ENCODE results near the gene PTPN14.
"Not testable (repeated sequence)": the region's sequence is repeated elsewhere in the genome, so short reads cannot be mapped to it uniquely, and the experiment has no call there.

The PTPN14 gene

DNA sequence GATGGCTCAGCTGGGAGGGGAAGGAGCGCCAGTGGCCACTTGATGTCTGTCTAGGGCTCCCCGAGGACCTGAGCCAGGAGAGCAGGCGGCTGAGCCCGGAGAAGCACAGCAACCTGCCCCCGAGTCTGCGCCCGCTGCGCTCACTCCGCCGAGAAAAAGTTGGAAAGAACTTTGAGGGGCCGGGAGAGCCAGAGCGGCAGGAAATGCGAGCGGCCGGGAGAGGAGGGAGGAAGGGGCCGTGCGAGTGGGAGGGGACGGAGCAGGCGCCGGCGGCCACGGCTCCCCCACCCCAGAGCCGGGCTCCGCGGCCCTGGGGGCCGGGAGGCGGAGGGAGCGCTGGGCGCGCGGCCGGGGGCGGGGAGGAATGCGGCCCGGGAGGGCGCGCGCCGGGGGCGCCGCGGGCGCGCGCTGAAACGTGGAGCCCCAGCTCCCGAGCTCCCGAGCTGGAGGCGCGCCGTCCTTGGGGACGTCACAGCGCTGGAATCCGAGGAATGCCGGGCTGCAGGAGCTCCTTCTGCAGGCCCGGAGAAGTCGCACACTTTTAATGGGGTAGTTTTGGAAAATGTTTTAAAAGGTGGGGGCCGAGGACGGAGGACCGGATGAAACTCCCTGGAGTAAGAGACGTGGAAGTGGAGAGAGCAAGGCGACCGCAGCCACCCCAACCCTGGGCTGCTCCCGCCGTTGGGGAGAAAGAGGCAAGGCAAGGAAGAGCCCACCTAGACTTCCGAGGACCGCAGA is at the start of gene PTPN14:
PTPN14 (minus strand) TSS at position 167 of the 738 bp plus-strand sequence. CDS start 86,799 bp downstream, outside the sequence.
- peak in 1 of 2 experiments; percentile 45 for DNase-seq

DNA sequence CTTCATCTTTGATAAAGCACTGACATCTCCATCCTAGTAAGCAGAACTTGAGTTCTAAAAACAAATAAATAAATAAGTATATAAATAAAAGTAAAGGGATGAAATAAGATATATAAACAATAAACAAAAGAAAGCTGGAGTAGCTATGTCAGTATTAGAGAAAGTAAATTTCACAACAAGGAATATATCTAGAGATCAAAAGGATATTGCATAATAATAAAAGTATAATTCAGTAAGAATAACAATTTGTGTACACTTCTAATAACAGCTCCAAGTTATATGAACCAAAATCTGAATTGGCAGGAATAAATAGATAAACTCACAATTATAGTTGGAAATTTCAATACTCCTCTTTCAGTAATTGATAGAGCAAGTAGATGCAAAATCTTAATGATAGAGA is 41.8 kb upstream of the PTPN14 start:
- DNase-seq: no peak

DNA sequence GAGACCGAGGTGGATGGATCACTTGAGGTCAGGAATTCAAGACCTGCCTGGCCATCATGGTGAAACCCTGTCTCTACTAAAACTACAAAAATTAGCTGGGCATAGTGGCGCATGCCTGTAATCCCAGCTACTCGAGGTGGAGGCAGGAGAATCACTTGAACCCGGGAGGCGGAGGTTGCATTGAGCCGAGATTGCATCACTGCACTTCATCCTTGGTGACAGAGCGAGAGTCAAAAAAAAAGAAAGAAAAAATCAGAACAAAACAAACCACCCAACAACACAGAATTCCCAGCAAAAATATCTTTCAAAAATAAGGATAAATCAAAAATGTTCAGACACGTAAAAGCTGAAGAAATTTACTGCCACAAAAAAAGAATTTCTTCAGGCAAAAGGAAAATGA is 40.5 kb upstream of the PTPN14 start:
- DNase-seq: not testable (repeated sequence)

- DNase-seq: no peak
Observed at GRCh38 chr1:214590696-214591095, 39.3 kb upstream of the PTPN14 start.

DNA sequence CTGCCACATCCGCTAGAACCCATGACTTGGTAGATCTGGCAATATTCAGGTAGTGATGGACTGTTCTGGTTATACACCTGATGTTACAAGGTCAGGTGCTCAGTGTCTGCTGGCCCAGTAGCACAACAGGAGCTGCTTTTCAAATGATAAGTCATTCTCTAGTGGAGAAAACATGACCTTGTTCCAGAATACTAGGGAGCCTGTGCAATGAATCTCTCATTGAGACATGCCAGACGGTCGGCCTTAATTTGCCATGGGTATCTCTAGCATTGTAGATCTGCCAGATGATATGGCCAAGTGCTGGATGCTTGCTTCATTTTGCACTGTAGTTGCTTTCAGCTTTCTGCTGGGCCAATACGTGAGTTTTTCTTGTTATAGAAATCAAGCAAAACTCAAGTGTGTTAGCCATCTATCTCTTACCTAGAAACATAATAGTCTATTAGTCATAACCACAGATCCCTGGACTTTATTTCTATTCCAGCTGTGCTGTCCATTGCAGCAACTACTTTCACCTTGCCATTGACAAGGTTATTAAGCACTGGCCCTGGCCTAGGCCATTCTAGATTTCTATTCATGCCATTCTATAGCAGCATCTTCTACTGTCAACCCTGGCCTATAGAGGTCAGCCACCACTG is 37.7 kb upstream of the PTPN14 start:
- DNase-seq: no peak

- DNase-seq: no peak
Observed at GRCh38 chr1:214587165-214587564, 35.8 kb upstream of the PTPN14 start.

DNA sequence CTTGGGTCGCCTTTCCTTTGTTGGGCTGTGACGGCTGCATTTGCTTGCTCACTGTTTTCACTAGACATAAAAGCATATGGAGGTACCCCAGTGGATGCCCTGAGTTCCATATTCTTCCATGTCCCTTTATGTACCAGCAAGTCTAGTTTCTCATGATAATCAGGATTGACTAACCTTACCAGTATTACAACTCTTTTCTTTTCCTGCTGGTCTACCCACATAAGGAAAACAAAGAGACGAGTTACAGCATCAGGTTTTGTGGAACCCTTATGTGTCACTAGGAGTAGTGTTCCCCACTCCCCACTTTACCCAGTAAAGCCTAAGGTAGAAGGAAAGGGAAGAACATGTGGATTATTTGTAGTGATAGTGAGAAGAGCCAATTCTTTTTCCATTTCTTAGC is 35.2 kb upstream of the PTPN14 start:
- DNase-seq: no peak

GRCh38 chr1:214584805-214585766 is 33.7 kb upstream of the PTPN14 start:
- peak; percentile 68 to 75 for DNase-seq

DNA sequence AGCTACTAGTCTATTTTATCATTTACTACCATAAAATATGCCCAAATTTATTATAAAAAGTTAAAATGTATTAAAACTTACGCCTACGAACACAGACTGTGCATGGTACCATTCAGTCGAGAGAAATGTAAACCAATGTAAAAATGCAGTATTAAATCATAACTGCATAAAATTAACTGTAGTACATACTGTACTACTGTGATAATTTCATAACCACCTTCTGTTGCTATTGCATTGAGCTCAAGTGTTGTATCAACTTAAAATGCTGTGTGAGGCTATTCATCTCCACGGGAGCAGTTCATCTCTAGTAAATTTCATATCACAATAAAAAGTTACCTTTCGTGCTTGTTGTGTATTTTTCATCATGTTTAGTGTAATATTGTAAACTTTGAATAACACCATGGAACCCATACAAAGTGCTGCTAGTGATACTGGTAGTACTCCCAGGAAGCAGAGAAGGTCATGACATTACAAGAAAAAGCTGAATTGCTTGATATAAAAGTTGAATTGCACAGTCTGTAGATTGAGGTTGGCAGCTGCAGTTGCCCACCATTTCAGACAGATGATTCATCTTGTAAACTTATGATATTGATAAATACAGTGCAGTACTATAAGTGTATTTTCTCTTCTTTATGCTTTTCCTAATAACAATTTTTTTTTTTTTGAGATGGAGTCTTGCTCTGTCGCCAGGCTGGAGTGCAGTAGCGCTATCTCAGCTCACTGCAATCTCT is 32.6 kb upstream of the PTPN14 start:
- DNase-seq: no peak

GRCh38 chr1:214583113-214583512 is 31.7 kb upstream of the PTPN14 start:
- DNase-seq: no peak

DNA sequence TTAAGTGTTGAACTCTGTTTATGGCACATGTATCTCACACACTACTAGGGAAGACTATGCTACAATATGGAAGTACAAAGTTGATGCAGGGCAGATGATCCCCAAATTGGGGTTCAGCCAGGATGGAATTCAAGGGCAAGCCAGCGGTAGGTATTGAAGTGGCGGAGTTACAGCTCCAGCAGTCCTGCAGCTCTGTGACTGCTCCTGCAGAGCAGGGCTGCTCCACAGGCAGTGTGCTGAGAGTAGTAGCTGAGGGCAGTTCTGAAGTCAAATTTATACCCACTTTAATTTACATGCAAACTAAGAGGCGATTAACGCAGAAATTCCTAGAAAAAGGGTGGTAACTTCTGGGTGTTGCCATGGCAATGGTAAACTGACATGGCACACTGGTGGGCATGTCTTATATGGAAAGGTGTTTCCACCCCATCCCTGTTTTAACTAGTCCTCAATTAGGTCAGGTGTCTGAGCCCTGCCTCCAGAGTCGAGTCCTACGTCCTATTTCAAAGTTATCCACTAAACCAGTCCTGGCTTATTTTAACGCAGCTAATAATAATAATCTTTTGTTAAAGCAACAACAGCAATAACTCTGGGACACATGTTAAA is 31.0 kb upstream of the PTPN14 start:
- DNase-seq: no peak

DNA sequence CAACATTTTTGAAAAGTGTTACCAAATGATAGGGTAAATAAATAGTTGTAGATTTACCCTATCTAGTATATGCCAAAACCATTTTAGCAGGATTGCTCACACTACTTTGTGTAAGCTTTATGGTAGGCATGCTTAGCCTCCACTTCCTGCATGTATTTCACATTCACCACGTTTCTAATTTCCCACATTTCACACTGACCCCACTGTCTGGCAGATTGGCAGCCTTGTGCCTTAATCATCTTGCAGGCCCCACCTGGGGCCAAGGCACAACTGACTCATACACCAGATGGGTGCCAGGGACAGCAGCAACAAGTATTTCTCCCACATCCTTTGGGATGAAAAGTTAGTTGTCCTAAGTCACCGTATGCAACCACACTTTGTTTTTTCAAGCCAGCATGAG is 30.4 kb upstream of the PTPN14 start:
- DNase-seq: no peak

DNA sequence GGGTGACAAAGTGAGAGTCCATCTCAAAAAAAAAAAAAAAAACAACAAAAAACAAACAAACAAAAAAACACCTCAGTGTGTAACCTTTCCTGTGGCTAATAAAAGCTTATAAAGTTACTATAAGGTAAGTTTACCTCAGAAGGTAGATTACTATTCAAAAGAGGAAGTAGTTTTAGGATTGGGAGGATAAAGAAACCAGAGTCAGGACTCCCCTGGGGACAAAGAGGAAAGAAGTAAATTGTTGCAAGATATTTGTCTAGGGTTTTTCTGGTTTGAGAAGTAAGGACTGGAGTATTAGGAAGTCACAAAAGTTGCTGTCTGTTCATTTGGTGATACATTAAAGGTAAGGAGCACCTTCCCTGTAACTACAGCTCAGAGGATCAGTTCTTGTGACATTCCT is 27.8 kb upstream of the PTPN14 start:
- peak; percentile 49 to 62 for DNase-seq

- not testable (repeated sequence) for DNase-seq
Observed at GRCh38 chr1:214576120-214576519, 24.7 kb upstream of the PTPN14 start.

DNA sequence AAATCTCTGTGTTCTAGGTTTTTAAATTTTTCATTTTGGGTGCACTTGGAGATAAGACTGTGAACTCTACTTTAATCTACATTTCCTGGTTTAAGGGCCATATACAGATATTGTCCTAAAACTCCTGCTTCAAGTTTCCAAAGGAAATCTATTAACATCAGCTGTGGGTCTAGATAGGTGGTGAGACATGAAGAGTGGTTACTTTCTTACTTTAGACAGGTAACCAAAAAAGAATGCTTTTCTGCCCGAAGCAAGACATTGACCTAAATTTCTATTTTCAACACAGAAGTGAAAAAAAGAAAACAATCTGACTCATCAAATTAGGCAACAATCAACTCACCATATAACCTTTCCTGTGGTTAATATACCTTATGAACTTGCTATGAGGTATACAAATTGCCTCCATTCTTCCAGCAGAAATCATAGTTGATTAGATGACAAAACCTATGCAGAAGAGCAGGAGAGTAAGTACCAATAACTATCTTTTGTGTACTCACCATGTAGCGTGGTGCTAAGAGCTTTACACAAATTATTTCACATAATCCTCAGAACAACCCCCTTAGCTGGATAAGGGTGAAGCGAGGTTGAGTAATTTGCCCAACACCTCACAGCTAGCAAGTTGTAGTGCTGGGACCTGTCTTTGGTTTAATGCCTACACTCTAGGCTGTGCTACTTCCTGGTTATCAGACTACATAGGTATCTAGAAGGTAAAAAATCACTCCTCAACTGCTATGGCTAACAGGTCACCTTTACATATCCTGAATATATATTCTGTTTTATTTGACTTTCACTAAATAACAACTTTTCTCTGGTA is 23.4 kb upstream of the PTPN14 start:
- DNase-seq: no peak

GRCh38 chr1:214573386-214574318 is 22.2 kb upstream of the PTPN14 start:
- no peak for DNase-seq

GRCh38 chr1:214571281-214571680 is 19.9 kb upstream of the PTPN14 start:
- DNase-seq: no peak

- DNase-seq: no peak
Observed at GRCh38 chr1:214570442-214570841, 19.0 kb upstream of the PTPN14 start.

GRCh38 chr1:214569357-214570004 is 18.1 kb upstream of the PTPN14 start:
- no peak for DNase-seq

GRCh38 chr1:214568328-214568727 is 16.9 kb upstream of the PTPN14 start:
- no peak for DNase-seq
